Measurements from ENCODE around the gene NRXN2.

- TF ChIP-seq IRF4 (IDR thresholded peaks at IDR 0.05; ENCODE audit: low read depth, low read length) (no peak), BRCA1 (IDR thresholded peaks at IDR 0.05; ENCODE audit: low read depth, low read length) (no peak), CBX5 (IDR thresholded peaks at IDR 0.05; ENCODE audit: low read depth) (no peak), ZNF207 (IDR thresholded peaks at IDR 0.05; ENCODE audit: borderline replicate concordance) (no peak), MXI1 (IDR thresholded peaks at IDR 0.05; ENCODE audit: low read depth, low read length) (no peak)
These were observed 30.1 kb downstream of the NRXN2 start for GRCh38 chr11:64692764-64693331.
